Heart left ventricle (tissue), 16 donors: ENCODE measurements around the gene PKNOX2. TPM values are rescaled to one million over a fixed set of nuclear protein-coding genes. Genes with fewer than 3 reads are reported as not detected.

ENCODE experiments used
- ATAC-seq, 4 donors: fragments of 200-7000 bp; cut with Tn5 transposase; one replicate each; pipeline ENCODE4 v1.9.1; 2020 to 2022; ENCODE audit warnings: moderate library complexity in 4 of 4, mild to moderate bottlenecking in 3 of 4, moderate number of reproducible peaks in 1 of 4
- DNase-seq, 5 donors: peaks; one replicate each; pipeline ENCODE4 v3.0.0-alpha.2; 2020
- H3K27ac ChIP-seq, 12 donors: fragments of 200-600 bp; sonication (generic) in 4 of 12; one replicate each; pipeline versions ENCODE4 v1.5.0 to v1.8.0; 2016 to 2022; ENCODE audit warnings: mild to moderate bottlenecking in 2 of 12
- H3K27me3 ChIP-seq, 9 donors: fragments of 200-600 bp; sonication (generic) in 2 of 9; one replicate each; pipeline versions ENCODE4 v1.5.1 to v1.8.0; 2016 to 2022; ENCODE audit warnings: mild to moderate bottlenecking in 3 of 9
- H3K36me3 ChIP-seq, 9 donors: fragments of 200-600 bp; sonication (generic) in 2 of 9; one replicate each; pipeline versions ENCODE4 v1.5.0 to v1.8.0; 2018 to 2022; ENCODE audit warnings: mild to moderate bottlenecking in 2 of 9
- H3K4me1 ChIP-seq, 12 donors: fragments of 200-600 bp; sonication (generic) in 4 of 12; one replicate each; pipeline versions ENCODE4 v1.5.0 to v1.8.0; 2016 to 2022; ENCODE audit warnings: mild to moderate bottlenecking in 3 of 12
- H3K4me3 ChIP-seq, 12 donors: fragments of 200-600 bp; sonication (generic) in 4 of 12; one replicate each; pipeline versions ENCODE4 v1.5.0 to v1.8.0; 2017 to 2022; ENCODE audit warnings: mild to moderate bottlenecking in 9 of 12, moderate library complexity in 4 of 12
- H3K9me3 ChIP-seq, 12 donors: fragments of 200-600 bp; sonication (generic) in 4 of 12; one replicate each; pipeline versions ENCODE4 v1.5.0 to v1.8.0; 2016 to 2022; ENCODE audit warnings: mild to moderate bottlenecking in 1 of 12
- CTCF ChIP-seq, 12 donors: fragments of 200-600 bp; sonication (generic) in 4 of 12; IDR thresholded peaks; one replicate each; pipeline versions ENCODE4 v1.5.0 to v1.8.0; 2018 to 2022; ENCODE audit warnings: antibody characterized with exemption in 12 of 12, mild to moderate bottlenecking in 5 of 12
- POLR2A ChIP-seq, 2 donors: fragments of 450-650 bp; IDR thresholded peaks; one replicate each; pipeline ENCODE4 v1.6.1; 2017; ENCODE audit warnings: antibody characterized with exemption in 2 of 2, mild to moderate bottlenecking in 2 of 2, moderate library complexity in 2 of 2
- WGBS, 4 donors: extraction: QIAGEN DNeasy Blood & Tissue Kit in 2 of 4; methylation state at CpG; one replicate each; pipeline versions ENCODE4 v1.1.5 to v1.1.7; 2013 to 2018; 5-methylcytosine and 5-hydroxymethylcytosine counted together
- intact Hi-C, 10 donors: fragments of 100-400 bp; cut with DNase I; formaldehyde crosslinking; loops; one replicate each; pipeline versions ENCODE4 v1.11.1 to v1.14.2; 2022
- polyA plus RNA-seq, 2 donors: library from polyadenylated mRNA; stranded (reverse); fragments of 200-250 nt; gene quantifications; one replicate each; pipeline ENCODE4 v1.2.3, GENCODE V29; 2013
- total RNA-seq, 9 donors: library from RNA; depleted of rRNA in 2 of 9; stranded (reverse); fragments of >200 nt in 2 of 9; fragmentation: NEBNext Ultra II Directional in 3 of 9; extraction: Animal tissue kit (Norgen Biotek cat#: 25700) in 3 of 9; gene quantifications; one replicate each; pipeline versions ENCODE4 v1.1.0 to v1.2.4, GENCODE V29; 2016 to 2023
- donor health status: ischemic (EF 13 %, LVEDD 7.1; RV severe dilation, severe dysfunction).
- donor health status: healthy with polysubstance abuse.
- donor health status: DM: no; HTN: yes; CAD: no.
- donor health status: DM: no; HTN: no; CAD: no.
- donor health status: ischemic (EF 25% LVEDD 6.9; RV normal size, moderate dysfunction).
- donor health status: ischemic (EF 25% LVEDD 5.7; RV mildly dilated, moderate dysfunction).
- donor health status: healthy.
- donor health status: DM: yes; HTN: yes; CAD: no.
- donor health status: ischemic (EF 35%, LVEDD 5.7; RV mildly dilated, moderate dysfunction).
- donor health status: nonischemic (EF 11% LVEDD 7.7; RV severe dilation, severe dysfunction).
- donor health status: DM: yes; HTN: yes; CAD: no.
- donor health status: PGD.
- donor health status: ischemic (EF 29% LVEDD 5.4; RV normal size, mild dysfunction).
- donor health status: nonischemic (EF 23%, LVEDD 6.1; RV moderate dilation, normal function).

Gene PKNOX2
- total and polyA plus RNA-seq, 11 donors = 3.1 to 9.4 (median 4.5) TPM

- Histone ChIP-seq H3K27ac (peak overlapping the region in 9 of 12 donors; percentile 11 to 74 (median 57)), H3K27me3 (no peaks in the 10 kb centered on the region), H3K36me3 (no peaks in the 10 kb centered on the region), H3K9me3 (no peaks in the 10 kb centered on the region), H3K4me3 (no peak overlapping the region), H3K4me1 (peaks cover 0 to 39% (median 13%) of the 10 kb centered on the region in 12 donors)
- 30 to 34% (median 31%) methylated on average over 17 to 20 of the region's 20 CpGs for WGBS, 4 donors
- peak; percentile 78 to 94 (median 86) for TF ChIP-seq CTCF (IDR thresholded peaks at IDR 0.05)
- TF ChIP-seq POLR2A (IDR thresholded peaks at IDR 0.05) = no peak
- ATAC-seq = peak; percentile 68 to 86 (median 83)
- intact Hi-C loops = loop anchor here (2.0 to 10.0 kb wide), 18 partner anchors 59 to 391 kb away; partner anchors contain the start of genes PKNOX2 (in 5 of the 10) and CCDC15 (in 2 of the 10)
- peak; percentile 73 to 85 (median 82) for DNase-seq
Measured at GRCh38 chr11:125345421-125346178, 181.0 kb downstream of the PKNOX2 start.

GRCh38 chr11:125346179-125346530 lies 181.6 kb downstream of the PKNOX2 start:
- intact Hi-C loops = loop anchor here (2.0 to 10.0 kb wide), 17 partner anchors 59 to 391 kb away; partner anchors contain the start of genes PKNOX2 (in 5 of the 10) and CCDC15 (in 2 of the 10)
- Histone ChIP-seq H3K36me3 (no peaks in the 10 kb centered on the region), H3K4me3 (no peak overlapping the region), H3K27me3 (no peaks in the 10 kb centered on the region), H3K4me1 (peaks cover 0 to 39% (median 13%) of the 10 kb centered on the region in 12 donors), H3K27ac (peak overlapping the region; percentile 11 to 74 (median 52)), H3K9me3 (no peaks in the 10 kb centered on the region)
- no peak for DNase-seq
- no peak for TF ChIP-seq POLR2A (IDR thresholded peaks at IDR 0.05)
- no peak for TF ChIP-seq CTCF (IDR thresholded peaks at IDR 0.05)
- 37 to 48% (median 42%) methylated on average over 4 to 6 of the region's 6 CpGs for WGBS, 4 donors
- peak in 2 of 4 donors; percentile 16 to 30 for ATAC-seq

- TF ChIP-seq POLR2A (IDR thresholded peaks at IDR 0.05) = no peak
- TF ChIP-seq CTCF (IDR thresholded peaks at IDR 0.05) = no peak
- H3K27me3 ChIP-seq = no peaks in the 10 kb centered on the region
- ATAC-seq (no peak), DNase-seq (peak in 2 of 5 donors; percentile 22 to 29)
- H3K4me1 ChIP-seq = peaks cover 0 to 39% (median 13%) of the 10 kb centered on the region in 12 donors
- intact Hi-C loops = loop anchor here (2.0 to 10.0 kb wide), 17 partner anchors 58 to 392 kb away; partner anchors contain the start of genes PKNOX2 (in 5 of the 10) and CCDC15 (in 2 of the 10)
- H3K36me3 ChIP-seq = no peaks in the 10 kb centered on the region
- no peak overlapping the region for H3K4me3 ChIP-seq
- H3K27ac ChIP-seq = peak overlapping the region; percentile 11 to 74 (median 52)
- H3K9me3 ChIP-seq = no peaks in the 10 kb centered on the region
- 78 to 84% (median 81%) methylated on average over 9 of the region's 9 CpGs for WGBS, 4 donors
Measured at GRCh38 chr11:125346565-125347260, 182.2 kb downstream of the PKNOX2 start.

- TF ChIP-seq CTCF (IDR thresholded peaks at IDR 0.05) = no peak
- no peak for TF ChIP-seq POLR2A (IDR thresholded peaks at IDR 0.05)
- no peak for ATAC-seq
- Histone ChIP-seq H3K4me1 (peaks cover 0 to 39% (median 13%) of the 10 kb centered on the region in 12 donors), H3K36me3 (no peaks in the 10 kb centered on the region), H3K27ac (peak overlapping the region in 5 of 12 donors; percentile 11 to 74 (median 51)), H3K9me3 (no peaks in the 10 kb centered on the region), H3K27me3 (no peaks in the 10 kb centered on the region), H3K4me3 (no peak overlapping the region)
- DNase-seq = peak in 1 of 5 donors; percentile 14
- intact Hi-C loops = loop anchor here (2.0 to 10.0 kb wide), 17 partner anchors 58 to 392 kb away; partner anchors contain the start of genes PKNOX2 (in 5 of the 10) and CCDC15 (in 2 of the 10)
- 75 to 88% (median 79%) methylated on average over 2 of the region's 2 CpGs for WGBS, 4 donors
Measured at GRCh38 chr11:125347261-125347585, 182.7 kb downstream of the PKNOX2 start.
